HCT116 (cell line): ENCODE data around the gene NGEF. TPM values are rescaled to one million over a fixed set of nuclear protein-coding genes. Genes with fewer than 3 reads are reported as not detected.

Experiments used
- ATAC-seq: fragments of 200-7000 bp; cut with Tn5 transposase; 2 replicates; pipeline ENCODE4 v1.9.1; 2020; ENCODE audit warnings: mild to moderate bottlenecking, moderate library complexity
- BruUV-seq: library from RNA; stranded (reverse); fragments of 400-500 nt; replicated peaks from 2 replicates; lab custom pipeline; 2021; lab: Mats Ljungman, UMichigan
- CTCF ChIA-PET: fragments of 300-600 bp; sonication (Branson Sonifier 250); formaldehyde crosslinking; loops from one replicate; lab custom pipeline; 2021; ENCODE audit warnings: antibody characterized with exemption; lab: Charles Lee
- POLR2A ChIA-PET: fragments of 300-600, 350-600 bp; sonication (Branson Sonifier 250); formaldehyde crosslinking; loops from one replicate; lab custom pipeline; 2021; ENCODE audit warnings: antibody characterized with exemption; lab: Charles Lee
- RAD21 ChIA-PET, 2 experiments: fragments of 300-600 bp; sonication (Branson Sonifier 250); formaldehyde crosslinking; loops; one replicate each; lab custom pipeline; 2023; ENCODE audit warnings: low total read pairs in 2 of 2; ENCODE audit not compliant: uncharacterized antibody in 2 of 2, unreplicated experiment in 2 of 2, low non-redundant PET in 1 of 2; lab: Charles Lee
- DNase-seq: peaks from one replicate; pipeline ENCODE4 v3.0.0-alpha.2; 2010; ENCODE audit warnings: low read depth, low spot score
- H2AFZ ChIP-seq: fragments of 200-600 bp; shearing (Covaris generic), sonication (generic); 2 replicates; pipeline ENCODE4 v1.6.1; 2017; ENCODE audit warnings: low read depth, mixed run types, mixed read lengths, antibody characterized with exemption, low read length; ENCODE audit not compliant: poor library complexity, severe bottlenecking
- H3K27ac ChIP-seq: 2 replicates; pipeline ENCODE4 v1.5.1; 2012; ENCODE audit warnings: low read depth, low read length
- H3K27me3 ChIP-seq: fragments of 200-600 bp; sonication (generic); 2 replicates; pipeline ENCODE4 v1.6.1; 2016; ENCODE audit warnings: mixed run types, low read length, mixed read lengths; ENCODE audit not compliant: insufficient read depth
- H3K36me3 ChIP-seq, 2 experiments: fragments of 200-500 bp in 1 of 2; fragments of 200-600 bp in 1 of 2; sonication (Bioruptor generic) in 1 of 2; sonication (generic) in 1 of 2; 2 replicates each; pipeline versions ENCODE4 v1.5.1 to v1.6.1; 2014 to 2016; ENCODE audit warnings: low read length in 2 of 2, inconsistent platforms in 1 of 2, mixed read lengths in 1 of 2, mixed run types in 1 of 2; ENCODE audit not compliant: insufficient read depth in 2 of 2, control insufficient read depth in 1 of 2
- H3K4me1 ChIP-seq, 2 experiments: fragments of 200-600 bp in 1 of 2; sonication (generic) in 1 of 2; 2 replicates each; pipeline versions ENCODE4 v1.5.1 to v1.6.1; 2012 to 2017; ENCODE audit warnings: low read length in 2 of 2, inconsistent platforms in 1 of 2, mild to moderate bottlenecking in 1 of 2, mixed read lengths in 1 of 2, mixed run types in 1 of 2, moderate library complexity in 1 of 2; ENCODE audit not compliant: insufficient read depth in 2 of 2, control insufficient read depth in 1 of 2
- H3K4me2 ChIP-seq: fragments of 200-600 bp; sonication (generic); 2 replicates; pipeline ENCODE4 v1.6.1; 2017; ENCODE audit warnings: mixed run types, low read length, mixed read lengths
- H3K4me3 ChIP-seq, 2 experiments: fragments of 200-600 bp in 1 of 2; sonication (generic) in 1 of 2; replicated peaks in 1 of 2; 2 replicates each; pipeline ENCODE4 v1.5.1; 2011 to 2016; ENCODE audit warnings: low read length in 2 of 2, control low read depth in 1 of 2, low read depth in 1 of 2, mild to moderate bottlenecking in 1 of 2, mixed read lengths in 1 of 2, mixed run types in 1 of 2
- H3K79me2 ChIP-seq: fragments of 200-600 bp; sonication (generic); 2 replicates; pipeline ENCODE4 v1.6.1; 2017; ENCODE audit warnings: mild to moderate bottlenecking, mixed run types, low read length, moderate library complexity, mixed read lengths; ENCODE audit not compliant: insufficient read depth
- H3K9ac ChIP-seq: fragments of 200-600 bp; sonication (generic); 2 replicates; pipeline ENCODE4 v1.6.1; 2016; ENCODE audit warnings: low read length, mixed read lengths
- H3K9me2 ChIP-seq: fragments of 200-600 bp; sonication (generic), shearing (Covaris generic); 2 replicates; pipeline ENCODE4 v1.6.1; 2017; ENCODE audit warnings: mixed run types, mild to moderate bottlenecking, moderate library complexity; ENCODE audit not compliant: insufficient read depth
- H3K9me3 ChIP-seq, 2 experiments: fragments of 200-500 bp in 1 of 2; fragments of 200-600 bp in 1 of 2; sonication (Bioruptor generic) in 1 of 2; sonication (generic) in 1 of 2; 2 replicates each; pipeline ENCODE4 v1.6.1; 2014 to 2017; ENCODE audit warnings: low read length in 2 of 2, mixed read lengths in 2 of 2, inconsistent platforms in 1 of 2, low read depth in 1 of 2, mild to moderate bottlenecking in 1 of 2, mixed run types in 1 of 2, moderate library complexity in 1 of 2; ENCODE audit not compliant: control insufficient read depth in 1 of 2, insufficient read depth in 1 of 2
- H4K20me1 ChIP-seq: fragments of 200-600 bp; sonication (generic), shearing (Covaris generic); 2 replicates; pipeline ENCODE4 v1.6.1; 2017; ENCODE audit warnings: mixed run types, mild to moderate bottlenecking, moderate library complexity; ENCODE audit not compliant: insufficient read depth
- ATF3 ChIP-seq: IDR thresholded peaks from 2 replicates; pipeline ENCODE4 v1.6.1; 2012
- CBX3 ChIP-seq: IDR thresholded peaks from 2 replicates; pipeline ENCODE4 v1.6.1; 2012; ENCODE audit warnings: low read depth
- CEBPB ChIP-seq: IDR thresholded peaks from 2 replicates; pipeline ENCODE4 v1.6.1; 2012; ENCODE audit warnings: low read depth
- CTCF ChIP-seq, 3 experiments: fragments of 200-600 bp in 1 of 3; sonication (generic) in 1 of 3; IDR thresholded peaks in 2 of 3; conservative IDR thresholded peaks in 1 of 3; 2 replicates each; pipeline ENCODE4 v1.5.1; 2012 to 2017; ENCODE audit warnings: low read depth in 2 of 3, low read length in 2 of 3, antibody characterized with exemption in 1 of 3, borderline replicate concordance in 1 of 3, control low read depth in 1 of 3, mild to moderate bottlenecking in 1 of 3, mixed read lengths in 1 of 3, mixed run types in 1 of 3, moderate library complexity in 1 of 3; ENCODE audit not compliant: insufficient read depth in 1 of 3
- EGR1 ChIP-seq: IDR thresholded peaks from 2 replicates; pipeline ENCODE4 v1.6.1; 2012; ENCODE audit warnings: low read depth
- EZH2phosphoT487 ChIP-seq: fragments of 200-600 bp; IDR thresholded peaks from 2 replicates; pipeline ENCODE4 v1.6.1; 2018; ENCODE audit warnings: antibody characterized with exemption, borderline replicate concordance
- JUND ChIP-seq: IDR thresholded peaks from 2 replicates; pipeline ENCODE4 v1.6.1; 2012
- MAX ChIP-seq: IDR thresholded peaks from 2 replicates; pipeline ENCODE4 v1.6.1; 2012
- POLR2AphosphoS5 ChIP-seq: IDR thresholded peaks from 2 replicates; pipeline ENCODE4 v1.6.1; 2011; ENCODE audit warnings: mild to moderate bottlenecking, low read depth, low read length, moderate library complexity
- RAD21 ChIP-seq: IDR thresholded peaks from 2 replicates; pipeline ENCODE4 v1.6.1; 2012; ENCODE audit warnings: low read depth, mild to moderate bottlenecking
- SP1 ChIP-seq: IDR thresholded peaks from 2 replicates; pipeline ENCODE4 v1.6.1; 2012; ENCODE audit warnings: low read depth
- SRF ChIP-seq: IDR thresholded peaks from 2 replicates; pipeline ENCODE4 v1.6.1; 2012; ENCODE audit warnings: low read depth
- YY1 ChIP-seq: IDR thresholded peaks from 2 replicates; pipeline ENCODE4 v1.6.1; 2011; ENCODE audit warnings: low read length, low read depth, moderate library complexity, mild to moderate bottlenecking; ENCODE audit not compliant: insufficient replicate concordance; ENCODE audit errors: extremely low read depth
- ZBTB33 ChIP-seq: IDR thresholded peaks from 2 replicates; pipeline ENCODE4 v1.6.1; 2011; ENCODE audit warnings: mild to moderate bottlenecking, low read length, moderate library complexity; ENCODE audit not compliant: insufficient replicate concordance; ENCODE audit errors: extremely low read depth
- ZFX ChIP-seq: fragments of 450-650 bp; IDR thresholded peaks from 2 replicates; pipeline ENCODE4 v1.6.1; 2017
- ZNF274 ChIP-seq: fragments of 200-500 bp; sonication (Bioruptor generic); IDR thresholded peaks from 2 replicates; pipeline ENCODE4 v1.6.1; 2014; ENCODE audit warnings: mild to moderate bottlenecking, low read depth, low read length, inconsistent platforms
- intact Hi-C: fragments of 100-400 bp; cut with micrococcal nuclease; formaldehyde crosslinking; loops from 2 replicates; pipeline ENCODE4 v1.10.0; 2022
- total RNA-seq: library from RNA; stranded (reverse); gene quantifications from one replicate; pipeline ENCODE4 v1.2.1, GENCODE V29; 2021; ENCODE audit not compliant: unreplicated experiment

The NGEF gene
- total RNA-seq, 1 experiment from 2014 or later = 12.6 TPM

GRCh38 chr2:232860593-232861241 lies 152.3 kb downstream of the NGEF start:
- Histone ChIP-seq H3K27ac (no peak overlapping the region), H3K9ac (no peak overlapping the region), H3K27me3 (no peaks in the 10 kb centered on the region), H3K4me1 (peaks cover 15 to 21% of the 10 kb centered on the region in 2 experiments), H3K79me2 (no peaks in the 10 kb centered on the region), H3K4me2 (no peak overlapping the region), H3K4me3 (no peak overlapping the region), H3K9me2 (no peaks in the 10 kb centered on the region), H4K20me1 (no peaks in the 10 kb centered on the region; the same call in 1 of the 2 replicates), H3K9me3 (no peaks in the 10 kb centered on the region), H2AFZ (no peak overlapping the region), H3K36me3 (peaks cover 12 to 20% of the 10 kb centered on the region in 2 experiments; a peak in 2 of 4 replicates)
- no TSS peak for BruUV-seq
- TF ChIP-seq JUND (peak; percentile 25), ATF3 (peak; percentile 37; the same call in 1 of the 2 replicates), EGR1 (no peak), CTCF (IDR thresholded peaks at IDR 0.05 in 2 of 3, conservative IDR thresholded peaks at IDR 0.05 in 1 of 3; ENCODE audit: borderline replicate concordance in 1 of 3, insufficient read depth in 1 of 3, low read depth in 2 of 3, low read length in 2 of 3) (no peak)
- ChIA-PET CTCF (interaction anchor here (2.1 kb wide), 1 partner anchor 168 kb away, joined by 7 read pairs; no protein-coding TSS in a partner anchor), POLR2A (no interaction called here), RAD21 (no interaction called here)
- ATAC-seq (no peak), DNase-seq (no peak)
- intact Hi-C loops = no loop called here

GRCh38 chr2:232859385-232859916 lies 153.6 kb downstream of the NGEF start:
- no TSS peak for BruUV-seq
- CTCF ChIA-PET = interaction anchor here (2.1 kb wide), 1 partner anchor 169 kb away, joined by 7 read pairs; no protein-coding TSS in a partner anchor
- TF ChIP-seq EZH2phosphoT487 (no peak), SRF (no peak), CBX3 (no peak), ZBTB33 (no peak), POLR2AphosphoS5 (no peak), RAD21 (no peak), MAX (no peak), ZNF274 (no peak), YY1 (no peak), ZFX (no peak), CEBPB (no peak), SP1 (no peak), EGR1 (no peak)

More at GRCh38 chr2:232859385-232859916, 153.6 kb downstream of the NGEF start:
- Histone ChIP-seq H3K4me1 (peaks cover 28 to 34% of the 10 kb centered on the region in 2 experiments), H3K79me2 (no peaks in the 10 kb centered on the region), H3K9ac (no peak overlapping the region), H3K4me2 (no peak overlapping the region), H3K36me3 (peaks cover 12 to 20% of the 10 kb centered on the region in 2 experiments; a peak in 2 of 4 replicates), H2AFZ (no peak overlapping the region), H3K9me2 (no peaks in the 10 kb centered on the region), H3K27ac (no peak overlapping the region), H3K4me3 (no peak overlapping the region), H4K20me1 (no peaks in the 10 kb centered on the region), H3K9me3 (no peaks in the 10 kb centered on the region), H3K27me3 (no peaks in the 10 kb centered on the region)
- intact Hi-C loops = no loop called here
- DNase-seq (no peak), ATAC-seq (no peak)
- ChIA-PET RAD21 (no interaction called here), POLR2A (no interaction called here)
